Mucosa of descending colon (tissue), 3 donors: ENCODE measurements around the gene MMP21. TPM values are rescaled to one million over a fixed set of nuclear protein-coding genes. Genes with fewer than 3 reads are reported as not detected.

ENCODE experiments used
- ATAC-seq: fragments of 200-7000 bp; cut with Tn5 transposase; one replicate; pipeline ENCODE4 v1.9.1; 2020; ENCODE audit warnings: mild to moderate bottlenecking, moderate library complexity
- DNase-seq, 3 donors: peaks; one replicate each; pipeline ENCODE4 v3.0.0-alpha.2; 2020
- H3K36me3 ChIP-seq: fragments of 200-600 bp; one replicate; pipeline ENCODE4 v1.8.0; 2021; ENCODE audit warnings: low read depth, mild to moderate bottlenecking
- H3K4me1 ChIP-seq: fragments of 200-600 bp; one replicate; pipeline ENCODE4 v1.8.0; 2021; ENCODE audit warnings: low read depth, mild to moderate bottlenecking
- H3K4me3 ChIP-seq: fragments of 200-600 bp; one replicate; pipeline ENCODE4 v1.8.0; 2021; ENCODE audit warnings: mild to moderate bottlenecking
- H3K9me3 ChIP-seq: fragments of 200-600 bp; one replicate; pipeline ENCODE4 v1.8.0; 2021; ENCODE audit warnings: mild to moderate bottlenecking
- CTCF ChIP-seq: fragments of 200-600 bp; IDR thresholded peaks from one replicate; pipeline ENCODE4 v1.8.0; 2022; ENCODE audit warnings: antibody characterized with exemption, mild to moderate bottlenecking
- intact Hi-C, 2 donors: fragments of 100-400 bp; cut with DNase I in 1 of 2; cut with micrococcal nuclease in 1 of 2; formaldehyde crosslinking; loops; one replicate each; pipeline versions ENCODE4 v1.11.0 to v1.11.1; 2022; cut with DNase I, micrococcal nuclease
- total RNA-seq, 3 donors: library from RNA; stranded (reverse); fragmentation: NEBNext Ultra II Directional in 2 of 3; extraction: Animal tissue kit (Norgen Biotek cat#: 25700) in 2 of 3; gene quantifications; one replicate each; pipeline versions ENCODE4 v1.2.1 to v1.2.4, GENCODE V29; 2021 to 2023
- donor health status: DM: no; HTN: no; CAD: no; lungs with moderate emphysema.
- donor health status: DM: no; HTN: no; CAD: no.
- donor health status: DM: no; HTN: yes; CAD: no.

The MMP21 gene
- total RNA-seq, 3 donors from 2014 or later = 0.14 to 0.28 TPM; not detected in 1

- Histone ChIP-seq H3K36me3 (no peaks in the 10 kb centered on the region), H3K4me3 (no peak overlapping the region), H3K9me3 (no peaks in the 10 kb centered on the region), H3K4me1 (no peaks in the 10 kb centered on the region)
- intact Hi-C loops = no loop called here
- TF ChIP-seq CTCF = no peak
- DNase-seq = no peak
- ATAC-seq = no peak
Observed at GRCh38 chr10:125797994-125798662, 22.5 kb upstream of the MMP21 start.

- no peak for TF ChIP-seq CTCF
- no peak overlapping the region for H3K4me3 ChIP-seq
- H3K4me1 ChIP-seq = no peaks in the 10 kb centered on the region
- H3K36me3 ChIP-seq = no peaks in the 10 kb centered on the region
- H3K9me3 ChIP-seq = no peaks in the 10 kb centered on the region
- intact Hi-C loops = no loop called here
- ATAC-seq (no peak), DNase-seq (no peak)
Observed at GRCh38 chr10:125797424-125797823, 21.8 kb upstream of the MMP21 start.

- no peak overlapping the region for H3K4me3 ChIP-seq
- no peak for TF ChIP-seq CTCF
- no peaks in the 10 kb centered on the region for H3K36me3 ChIP-seq
- ATAC-seq (no peak), DNase-seq (no peak)
- intact Hi-C loops = no loop called here
- H3K4me1 ChIP-seq = no peaks in the 10 kb centered on the region
- no peaks in the 10 kb centered on the region for H3K9me3 ChIP-seq
Observed at GRCh38 chr10:125795637-125796190, 20.1 kb upstream of the MMP21 start.

GRCh38 chr10:125795128-125795527, 19.5 kb upstream of the MMP21 start:
- ATAC-seq (no peak), DNase-seq (no peak)

More at GRCh38 chr10:125795128-125795527, 19.5 kb upstream of the MMP21 start:
- no peak for TF ChIP-seq CTCF
- Histone ChIP-seq H3K4me1 (no peaks in the 10 kb centered on the region), H3K9me3 (no peaks in the 10 kb centered on the region), H3K4me3 (no peak overlapping the region), H3K36me3 (no peaks in the 10 kb centered on the region)
- intact Hi-C loops = no loop called here
